Thymus (tissue), 14 donors: ENCODE data around the gene SACS. TPM values are rescaled to one million over a fixed set of nuclear protein-coding genes. Genes with fewer than 3 reads are reported as not detected.

Experiments used
- DNase-seq, 9 donors: peaks; one replicate each; pipeline ENCODE4 v3.0.0-alpha.2; 2013; ENCODE audit warnings: low spot score in 9 of 9, low read depth in 6 of 9, missing footprints in 1 of 9
- H3K27ac ChIP-seq, 2 donors: one replicate each; pipeline ENCODE4 v1.5.1; 2013; ENCODE audit warnings: control low read depth in 1 of 2, low read depth in 1 of 2, low read length in 1 of 2, mild to moderate bottlenecking in 1 of 2, moderate library complexity in 1 of 2
- H3K27me3 ChIP-seq, 2 donors: one replicate each; pipeline ENCODE4 v1.5.1; 2013; ENCODE audit warnings: low read length in 1 of 2; ENCODE audit not compliant: control insufficient read depth in 2 of 2, insufficient read depth in 1 of 2
- H3K36me3 ChIP-seq, 2 donors: one replicate each; pipeline ENCODE4 v1.5.1; 2013; ENCODE audit warnings: low read length in 1 of 2, mild to moderate bottlenecking in 1 of 2, moderate library complexity in 1 of 2; ENCODE audit not compliant: control insufficient read depth in 2 of 2, insufficient read depth in 2 of 2
- H3K4me1 ChIP-seq, 2 donors: one replicate each; pipeline ENCODE4 v1.5.1; 2013; ENCODE audit warnings: low read length in 2 of 2; ENCODE audit not compliant: control insufficient read depth in 2 of 2, insufficient read depth in 2 of 2
- H3K4me3 ChIP-seq, 2 donors: one replicate each; pipeline ENCODE4 v1.5.1; 2013; ENCODE audit warnings: low read length in 2 of 2, control low read depth in 1 of 2, mild to moderate bottlenecking in 1 of 2
- H3K9me3 ChIP-seq, 2 donors: one replicate each; pipeline ENCODE4 v1.5.1; 2013; ENCODE audit warnings: low read length in 1 of 2, mild to moderate bottlenecking in 1 of 2; ENCODE audit not compliant: control insufficient read depth in 2 of 2, insufficient read depth in 1 of 2
- WGBS: extraction: QIAGEN DNeasy Blood & Tissue Kit; methylation state at CpG from one replicate; pipeline ENCODE4 v1.1.7; 2013; 5-methylcytosine and 5-hydroxymethylcytosine counted together
- long read RNA-seq, 10 donors: transcript quantifications; one replicate each; lab custom pipeline, GENCODE V29; 2026
- polyA plus RNA-seq: library from polyadenylated mRNA; stranded (reverse); fragments of 200-250 nt; gene quantifications from one replicate; pipeline ENCODE4 v1.2.3, GENCODE V29; 2013
- total RNA-seq: library from RNA; stranded (reverse); fragments of 120-200 nt; gene quantifications from one replicate; pipeline ENCODE4 v1.2.4, GENCODE V29; 2013
- donor health status: healthy.

Gene SACS
- 11.4 TPM for total RNA-seq
- 8.1 TPM for polyA plus RNA-seq
- long read RNA-seq, donor 1, result 0 reads
- long read RNA-seq, donor 2, result 0 reads
- long read RNA-seq, donor 3, result 0 reads
- long read RNA-seq, donor 4, partial matches to known transcripts, result 10 of 10 reads
- long read RNA-seq, donor 4, other reads (novel, unspliced or antisense), result 0 of 10 reads
- long read RNA-seq, donor 5, partial matches to known transcripts, result 12 of 13 reads
- long read RNA-seq, donor 5, other reads (novel, unspliced or antisense), result 0 of 13 reads
- long read RNA-seq, donor 6, partial matches to known transcripts, result 0 of 1 reads
- long read RNA-seq, donor 6, other reads (novel, unspliced or antisense), result 0 of 1 reads
- long read RNA-seq, donor 7, partial matches to known transcripts, result 0 of 2 reads
- long read RNA-seq, donor 7, other reads (novel, unspliced or antisense), result 0 of 2 reads
- long read RNA-seq, donor 8, result 0 reads
- long read RNA-seq, donor 9, result 0 reads
- long read RNA-seq, donor 10, result 0 reads

- Histone ChIP-seq H3K27me3 (peaks cover 10 to 32% of the 10 kb centered on the region in 2 donors), H3K4me3 (peak within 1 kb of the TSS in 1 of 2 donors; percentile 26), H3K27ac (peak within 1 kb of the TSS in 1 of 2 donors; percentile 13), H3K9me3 (no peaks in the 10 kb centered on the region), H3K4me1 (no peaks in the 10 kb centered on the region), H3K36me3 (no peaks in the 10 kb centered on the region)
- WGBS, result 11% methylated on average over 26 of the region's 26 CpGs
- no peak for DNase-seq
Observed at GRCh38 chr13:23433171-23434153, at the start of gene SACS. SACS (minus strand) TSS chr13:23433702; CDS start chr13:23411239, 22,463 bp downstream.

GRCh38 chr13:23480324-23480723 lies 46.8 kb upstream of the SACS start:
- Histone ChIP-seq H3K27ac (no peak overlapping the region), H3K27me3 (no peaks in the 10 kb centered on the region), H3K4me1 (no peaks in the 10 kb centered on the region), H3K36me3 (no peaks in the 10 kb centered on the region), H3K9me3 (no peaks in the 10 kb centered on the region), H3K4me3 (no peak overlapping the region)
- no peak for DNase-seq
- 91% methylated on average over 1 of the region's 1 CpG for WGBS

- no peak for DNase-seq
- no peaks in the 10 kb centered on the region for H3K9me3 ChIP-seq
- no peaks in the 10 kb centered on the region for H3K27me3 ChIP-seq
- no peaks in the 10 kb centered on the region for H3K4me1 ChIP-seq
- H3K27ac ChIP-seq, result no peak overlapping the region
- H3K4me3 ChIP-seq, result no peak overlapping the region
- no peaks in the 10 kb centered on the region for H3K36me3 ChIP-seq
Observed at GRCh38 chr13:23477101-23477500, 43.6 kb upstream of the SACS start.

- no peak overlapping the region for H3K4me3 ChIP-seq
- WGBS, result 97% methylated on average over 5 of the region's 5 CpGs
- no peaks in the 10 kb centered on the region for H3K27me3 ChIP-seq
- DNase-seq, result no peak
- H3K4me1 ChIP-seq, result no peaks in the 10 kb centered on the region
- no peaks in the 10 kb centered on the region for H3K36me3 ChIP-seq
- no peak overlapping the region for H3K27ac ChIP-seq
- H3K9me3 ChIP-seq, result no peaks in the 10 kb centered on the region
Observed at GRCh38 chr13:23473221-23473620, 39.7 kb upstream of the SACS start.

- no peak overlapping the region for H3K27ac ChIP-seq
- H3K36me3 ChIP-seq, result no peaks in the 10 kb centered on the region
- H3K27me3 ChIP-seq, result peaks cover 0 to under 1% of the 10 kb centered on the region in 2 donors
- no peak for DNase-seq
- no peaks in the 10 kb centered on the region for H3K9me3 ChIP-seq
- WGBS, result 98% methylated on average over 4 of the region's 4 CpGs
- no peak overlapping the region for H3K4me3 ChIP-seq
- H3K4me1 ChIP-seq, result peaks cover 0 to under 1% of the 10 kb centered on the region in 2 donors
Observed at GRCh38 chr13:23472189-23472588, 38.7 kb upstream of the SACS start.

- H3K36me3 ChIP-seq, result no peaks in the 10 kb centered on the region
- peaks cover 1 to 10% of the 10 kb centered on the region in 2 donors for H3K4me1 ChIP-seq
- WGBS, result 92% methylated on average over 7 of the region's 7 CpGs
- H3K4me3 ChIP-seq, result no peak overlapping the region
- H3K9me3 ChIP-seq, result no peaks in the 10 kb centered on the region
- DNase-seq, result no peak
- no peak overlapping the region for H3K27ac ChIP-seq
- peaks cover 0 to 3% of the 10 kb centered on the region in 2 donors for H3K27me3 ChIP-seq
Observed at GRCh38 chr13:23470790-23471614, 37.5 kb upstream of the SACS start.

- Histone ChIP-seq H3K4me1 (peaks cover 5 to 14% of the 10 kb centered on the region in 2 donors), H3K27ac (no peak overlapping the region), H3K9me3 (no peaks in the 10 kb centered on the region), H3K36me3 (no peaks in the 10 kb centered on the region), H3K27me3 (peaks cover 0 to 3% of the 10 kb centered on the region in 2 donors), H3K4me3 (no peak overlapping the region)
- WGBS, result 88% methylated on average over 9 of the region's 9 CpGs
- no peak for DNase-seq
Observed at GRCh38 chr13:23469951-23470421, 36.5 kb upstream of the SACS start.

- H3K27ac ChIP-seq, result no peak overlapping the region
- WGBS, result 80% methylated on average over 3 of the region's 3 CpGs
Observed at GRCh38 chr13:23468811-23469210, 35.3 kb upstream of the SACS start.

More at GRCh38 chr13:23468811-23469210, 35.3 kb upstream of the SACS start:
- H3K4me1 ChIP-seq, result peaks cover 5 to 14% of the 10 kb centered on the region in 2 donors
- H3K27me3 ChIP-seq, result peaks cover 0 to 3% of the 10 kb centered on the region in 2 donors
- H3K4me3 ChIP-seq, result no peak overlapping the region
- no peaks in the 10 kb centered on the region for H3K9me3 ChIP-seq
- no peak for DNase-seq
- no peaks in the 10 kb centered on the region for H3K36me3 ChIP-seq
